SU-DHL-6 (cell line): Measurements from ENCODE around the gene CELF3.

Experiments used
- H2AFZ ChIP-seq: fragments of 200-600 bp; sonication (generic); 2 replicates; pipeline ENCODE4 v1.6.1; 2014; ENCODE audit warnings: low read depth, mild to moderate bottlenecking, moderate library complexity, mixed read lengths, antibody characterized with exemption, low read length; ENCODE audit not compliant: severe bottlenecking
- H3F3A ChIP-seq: fragments of 200-600 bp; shearing (Covaris generic); 2 replicates; pipeline ENCODE4 v1.6.0; 2016; ENCODE audit warnings: antibody characterized with exemption, mild to moderate bottlenecking; ENCODE audit not compliant: insufficient read depth
- H3K27ac ChIP-seq: fragments of 200-600 bp; sonication (generic); 2 replicates; pipeline ENCODE4 v1.5.1; 2016; ENCODE audit warnings: low read depth, mild to moderate bottlenecking, low read length, moderate library complexity, mixed read lengths
- H3K27me3 ChIP-seq: fragments of 200-600 bp; sonication (generic), shearing (Covaris generic); 2 replicates; pipeline ENCODE4 v1.6.0; 2014; ENCODE audit warnings: mild to moderate bottlenecking, low read length
- H3K36me3 ChIP-seq: fragments of 200-600 bp; sonication (generic); 2 replicates; pipeline ENCODE4 v1.6.1; 2014; ENCODE audit warnings: mild to moderate bottlenecking, low read length, mixed read lengths
- H3K4me2 ChIP-seq: fragments of 300-600, 200-600 bp; shearing (Covaris generic), sonication (generic); 2 replicates; pipeline ENCODE4 v1.6.0; 2014; ENCODE audit warnings: low read length, low read depth, mild to moderate bottlenecking; ENCODE audit not compliant: poor library complexity, severe bottlenecking
- H3K4me3 ChIP-seq: fragments of 200-600 bp; sonication (generic); 2 replicates; pipeline ENCODE4 v1.5.1; 2014; ENCODE audit warnings: antibody characterized with exemption, low read length, mild to moderate bottlenecking, mixed read lengths; ENCODE audit not compliant: insufficient read depth, poor library complexity, severe bottlenecking
- H3K79me2 ChIP-seq: fragments of 200-600 bp; sonication (generic); 2 replicates; pipeline ENCODE4 v1.6.1; 2014; ENCODE audit warnings: mild to moderate bottlenecking, low read length, moderate library complexity; ENCODE audit not compliant: insufficient read depth
- H3K9ac ChIP-seq: fragments of 200-600 bp; sonication (generic); 2 replicates; pipeline ENCODE4 v1.7.0; 2014; ENCODE audit warnings: mild to moderate bottlenecking, low read length
- H3K9me2 ChIP-seq: fragments of 200-600 bp; sonication (generic); replicated peaks from 2 replicates; pipeline ENCODE4 v1.6.1; 2014; ENCODE audit warnings: low read length; ENCODE audit not compliant: insufficient read depth
- H3K9me3 ChIP-seq: fragments of 200-600 bp; sonication (generic); 2 replicates; pipeline ENCODE4 v1.6.1; 2014; ENCODE audit warnings: low read length, mixed read lengths; ENCODE audit not compliant: insufficient read depth
- H4K20me1 ChIP-seq: fragments of 200-600 bp; sonication (generic); 2 replicates; pipeline ENCODE4 v1.6.1; 2014; ENCODE audit warnings: low read depth, mild to moderate bottlenecking, antibody characterized with exemption, low read length, moderate library complexity, mixed read lengths
- EZH2phosphoT487 ChIP-seq: fragments of 200-600 bp; sonication (generic), shearing (Covaris generic); conservative IDR thresholded peaks from 2 replicates; pipeline ENCODE4 v1.6.1; 2018; ENCODE audit warnings: mild to moderate bottlenecking, antibody characterized with exemption, low read length, moderate library complexity, mixed read lengths
- TF ChIP-seq, protein P1 (sequence below): fragments of 200-600 bp; sonication (generic); IDR thresholded peaks from one replicate; pipeline ENCODE4 v1.5.1; 2017; ENCODE audit warnings: antibody characterized with exemption, mild to moderate bottlenecking, low read length, moderate library complexity; ENCODE audit not compliant: insufficient read depth, poor library complexity, severe bottlenecking

The CELF3 gene

DNA sequence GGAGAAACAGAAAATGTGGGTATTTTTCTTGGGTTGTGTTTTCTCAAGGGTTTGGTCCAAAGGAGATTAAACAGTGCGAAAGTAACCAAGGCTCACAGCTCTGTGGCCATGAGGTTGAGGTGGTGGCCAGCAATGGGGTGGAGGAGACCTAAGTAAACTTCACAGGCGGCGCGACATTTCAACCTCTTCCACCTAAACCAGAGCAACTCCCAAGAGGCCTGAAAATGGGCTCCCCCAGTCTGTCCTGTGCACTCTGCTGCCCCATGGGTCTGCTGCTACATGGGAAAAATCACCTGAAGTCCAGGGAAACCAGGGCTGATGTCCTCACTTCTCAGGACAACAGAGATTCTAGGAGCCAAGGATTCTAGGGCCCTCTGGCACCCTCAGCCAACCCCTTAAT is 12.4 kb downstream of the CELF3 start:
- H2AFZ ChIP-seq, result no peak overlapping the region
- no peak overlapping the region for H3K9ac ChIP-seq
- no peak overlapping the region for H3K4me2 ChIP-seq
- TF ChIP-seq EZH2phosphoT487, result no peak
- TF ChIP-seq, protein P1, sequence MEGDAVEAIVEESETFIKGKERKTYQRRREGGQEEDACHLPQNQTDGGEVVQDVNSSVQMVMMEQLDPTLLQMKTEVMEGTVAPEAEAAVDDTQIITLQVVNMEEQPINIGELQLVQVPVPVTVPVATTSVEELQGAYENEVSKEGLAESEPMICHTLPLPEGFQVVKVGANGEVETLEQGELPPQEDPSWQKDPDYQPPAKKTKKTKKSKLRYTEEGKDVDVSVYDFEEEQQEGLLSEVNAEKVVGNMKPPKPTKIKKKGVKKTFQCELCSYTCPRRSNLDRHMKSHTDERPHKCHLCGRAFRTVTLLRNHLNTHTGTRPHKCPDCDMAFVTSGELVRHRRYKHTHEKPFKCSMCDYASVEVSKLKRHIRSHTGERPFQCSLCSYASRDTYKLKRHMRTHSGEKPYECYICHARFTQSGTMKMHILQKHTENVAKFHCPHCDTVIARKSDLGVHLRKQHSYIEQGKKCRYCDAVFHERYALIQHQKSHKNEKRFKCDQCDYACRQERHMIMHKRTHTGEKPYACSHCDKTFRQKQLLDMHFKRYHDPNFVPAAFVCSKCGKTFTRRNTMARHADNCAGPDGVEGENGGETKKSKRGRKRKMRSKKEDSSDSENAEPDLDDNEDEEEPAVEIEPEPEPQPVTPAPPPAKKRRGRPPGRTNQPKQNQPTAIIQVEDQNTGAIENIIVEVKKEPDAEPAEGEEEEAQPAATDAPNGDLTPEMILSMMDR, result no peak
- H3K79me2 ChIP-seq, result no peaks in the 10 kb centered on the region
- H4K20me1 ChIP-seq, result no peaks in the 10 kb centered on the region
- H3K27ac ChIP-seq, result no peak overlapping the region
- no peak overlapping the region for H3K4me3 ChIP-seq
- no peaks in the 10 kb centered on the region for H3K9me3 ChIP-seq
- H3K9me2 ChIP-seq, result no peaks in the 10 kb centered on the region
- H3K27me3 ChIP-seq, result no peaks in the 10 kb centered on the region
- H3F3A ChIP-seq, result no peaks in the 10 kb centered on the region
- H3K36me3 ChIP-seq, result no peaks in the 10 kb centered on the region

DNA sequence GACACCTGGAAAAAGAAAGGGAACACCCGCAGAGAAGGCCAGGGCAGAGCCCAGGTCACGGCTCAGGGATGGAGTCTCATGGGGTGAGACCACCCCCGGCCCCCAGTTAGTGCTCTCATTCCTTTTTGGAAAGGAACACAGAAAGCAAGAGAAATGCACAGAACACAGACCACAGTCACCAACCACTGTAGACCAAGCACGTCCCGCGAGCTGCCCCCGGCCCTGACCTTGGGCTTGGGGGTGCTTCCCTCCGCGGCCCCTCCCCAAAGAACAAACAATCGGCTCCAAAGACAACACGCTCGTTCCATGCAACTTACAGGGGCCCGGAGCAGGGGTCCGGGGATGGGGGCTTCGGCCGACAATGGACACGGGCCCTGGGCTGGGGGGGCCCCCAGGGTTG is 12.8 kb downstream of the CELF3 start:
- H3K4me3 ChIP-seq, result no peak overlapping the region
- no peaks in the 10 kb centered on the region for H4K20me1 ChIP-seq
- no peaks in the 10 kb centered on the region for H3K27me3 ChIP-seq
- TF ChIP-seq, protein P1, result no peak
- TF ChIP-seq EZH2phosphoT487, result no peak
- H3K9me3 ChIP-seq, result no peaks in the 10 kb centered on the region
- no peak overlapping the region for H3K4me2 ChIP-seq
- no peaks in the 10 kb centered on the region for H3K9me2 ChIP-seq
- no peak overlapping the region for H2AFZ ChIP-seq
- no peaks in the 10 kb centered on the region for H3F3A ChIP-seq
- H3K9ac ChIP-seq, result no peak overlapping the region
- no peak overlapping the region for H3K27ac ChIP-seq
- H3K36me3 ChIP-seq, result no peaks in the 10 kb centered on the region
- H3K79me2 ChIP-seq, result no peaks in the 10 kb centered on the region

DNA sequence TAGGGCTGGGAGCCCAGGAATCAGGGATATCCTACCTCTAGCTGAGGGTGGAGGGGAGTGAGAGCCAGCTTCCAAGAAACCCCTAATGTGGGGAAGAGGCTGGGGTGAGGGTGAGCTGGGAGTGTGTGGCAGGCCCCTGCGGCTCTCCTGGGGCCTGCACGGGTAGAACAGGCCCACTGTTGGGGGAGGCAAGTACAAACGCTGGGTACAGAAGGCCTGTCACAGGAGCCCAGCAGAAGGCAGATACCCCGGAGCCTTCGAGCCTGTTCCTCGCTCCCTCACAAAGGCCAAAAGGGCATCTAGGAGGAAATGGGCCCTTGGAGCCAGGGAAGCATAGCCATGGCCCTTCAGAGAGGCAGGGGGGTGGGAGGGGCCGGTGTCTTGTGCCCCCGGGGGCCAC is 13.7 kb downstream of the CELF3 start:
- H3K4me2 ChIP-seq, result no peak overlapping the region
- H3K36me3 ChIP-seq, result no peaks in the 10 kb centered on the region
- no peaks in the 10 kb centered on the region for H3K9me2 ChIP-seq
- H3F3A ChIP-seq, result no peaks in the 10 kb centered on the region
- TF ChIP-seq, protein P1, result no peak
- TF ChIP-seq EZH2phosphoT487, result no peak
- no peak overlapping the region for H3K27ac ChIP-seq
- H3K9ac ChIP-seq, result no peak overlapping the region
- no peaks in the 10 kb centered on the region for H3K79me2 ChIP-seq
- no peaks in the 10 kb centered on the region for H3K9me3 ChIP-seq
- H4K20me1 ChIP-seq, result no peaks in the 10 kb centered on the region
- H3K4me3 ChIP-seq, result no peak overlapping the region
- H2AFZ ChIP-seq, result no peak overlapping the region
- no peaks in the 10 kb centered on the region for H3K27me3 ChIP-seq

DNA sequence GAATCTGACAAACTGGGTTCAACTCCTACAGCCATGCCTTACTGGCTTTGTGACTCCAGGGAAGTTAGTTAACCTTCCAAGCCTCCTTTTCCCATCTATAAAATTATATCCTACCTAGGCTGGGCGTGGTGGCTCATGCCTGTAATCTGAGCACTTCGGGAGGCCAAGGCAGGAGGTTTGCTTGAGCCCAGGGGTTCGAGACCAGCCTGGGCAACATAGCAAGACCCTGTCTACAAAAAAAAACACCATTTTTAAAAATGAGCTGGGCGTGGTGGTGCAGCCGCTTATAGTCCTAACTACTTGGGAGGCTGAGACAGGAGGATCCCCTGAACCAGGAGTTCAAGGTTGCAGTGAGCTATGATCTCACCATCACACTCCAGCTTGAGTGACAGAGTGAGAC is 15.1 kb downstream of the CELF3 start:
- no peak overlapping the region for H3K4me3 ChIP-seq
- no peak overlapping the region for H3K4me2 ChIP-seq
- H3K9me2 ChIP-seq, result no peaks in the 10 kb centered on the region
- H3K27me3 ChIP-seq, result no peaks in the 10 kb centered on the region
- no peaks in the 10 kb centered on the region for H4K20me1 ChIP-seq
- H3K27ac ChIP-seq, result no peak overlapping the region
- TF ChIP-seq, protein P1, result no peak
- no peak for TF ChIP-seq EZH2phosphoT487
- no peaks in the 10 kb centered on the region for H3K79me2 ChIP-seq
- no peaks in the 10 kb centered on the region for H3K36me3 ChIP-seq
- H3F3A ChIP-seq, result no peaks in the 10 kb centered on the region
- H3K9ac ChIP-seq, result no peak overlapping the region
- no peaks in the 10 kb centered on the region for H3K9me3 ChIP-seq
- H2AFZ ChIP-seq, result no peak overlapping the region
